GM08714 (cell line): ENCODE measurements around the gene HK1.

Source experiments
- H3K4me3 ChIP-seq: fragments of 200-500 bp; sonication (Bioruptor generic); 2 replicates; pipeline ENCODE4 v1.5.1; 2014; ENCODE audit warnings: mild to moderate bottlenecking, low read length, inconsistent platforms
- ZNF274 ChIP-seq: IDR thresholded peaks from 2 replicates; pipeline ENCODE4 v1.6.1; 2012; ENCODE audit warnings: mild to moderate bottlenecking, low read depth, low read length

The HK1 gene

GRCh38 chr10:69406816-69407580 lies 128.7 kb downstream of the HK1 start:
- H3K4me3 ChIP-seq, result no peak overlapping the region
- TF ChIP-seq ZNF274, result no peak

DNA sequence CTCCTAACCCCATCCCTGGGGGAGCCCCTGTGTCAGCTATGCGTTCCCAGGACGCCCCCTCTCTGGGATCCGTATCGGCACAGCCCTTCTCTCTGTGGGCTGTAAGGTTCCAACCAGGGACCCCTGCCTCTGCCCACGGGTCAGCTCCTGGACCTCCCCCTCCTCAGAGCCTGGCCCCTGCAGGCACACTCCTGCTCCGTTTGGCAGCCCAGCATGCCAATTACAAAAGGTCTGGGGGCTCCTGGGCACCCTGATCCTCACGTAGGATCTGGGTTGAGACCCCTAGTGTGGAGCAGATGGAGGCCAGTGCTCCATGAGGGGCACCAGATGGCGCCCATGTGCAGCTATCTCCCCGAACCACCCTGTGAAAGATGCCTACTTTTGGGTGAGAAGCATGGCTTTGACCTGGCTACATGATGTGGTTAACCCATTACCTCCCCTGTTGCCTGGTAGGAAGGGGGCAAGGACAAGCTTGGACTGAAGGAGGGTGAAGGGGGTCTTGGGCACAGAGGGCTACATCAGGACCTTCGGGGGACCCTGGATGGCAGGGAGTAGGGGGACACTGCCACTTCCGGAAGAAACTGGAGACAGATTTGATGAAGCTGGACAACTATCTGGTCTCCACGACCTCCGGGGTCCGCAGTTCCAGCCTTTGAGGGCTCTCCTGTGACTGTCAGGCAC lies 129.5 kb downstream of the HK1 start:
- H3K4me3 ChIP-seq, result no peak overlapping the region; the same call in 1 of the 2 replicates
- no peak for TF ChIP-seq ZNF274

GRCh38 chr10:69408318-69409175 lies 130.3 kb downstream of the HK1 start:
- TF ChIP-seq ZNF274, result no peak
- peak overlapping the region; percentile 9; the same call in 1 of the 2 replicates for H3K4me3 ChIP-seq

- no peak for TF ChIP-seq ZNF274
- peak overlapping the region; percentile 9; the same call in 1 of the 2 replicates for H3K4me3 ChIP-seq
Observed at GRCh38 chr10:69409176-69409495, 130.8 kb downstream of the HK1 start.

- H3K4me3 ChIP-seq, result no peak overlapping the region
- no peak for TF ChIP-seq ZNF274
Observed at GRCh38 chr10:69409968-69410367, 131.7 kb downstream of the HK1 start.

- no peak for TF ChIP-seq ZNF274
- no peak overlapping the region for H3K4me3 ChIP-seq
Observed at GRCh38 chr10:69410487-69410886, 132.2 kb downstream of the HK1 start.

DNA sequence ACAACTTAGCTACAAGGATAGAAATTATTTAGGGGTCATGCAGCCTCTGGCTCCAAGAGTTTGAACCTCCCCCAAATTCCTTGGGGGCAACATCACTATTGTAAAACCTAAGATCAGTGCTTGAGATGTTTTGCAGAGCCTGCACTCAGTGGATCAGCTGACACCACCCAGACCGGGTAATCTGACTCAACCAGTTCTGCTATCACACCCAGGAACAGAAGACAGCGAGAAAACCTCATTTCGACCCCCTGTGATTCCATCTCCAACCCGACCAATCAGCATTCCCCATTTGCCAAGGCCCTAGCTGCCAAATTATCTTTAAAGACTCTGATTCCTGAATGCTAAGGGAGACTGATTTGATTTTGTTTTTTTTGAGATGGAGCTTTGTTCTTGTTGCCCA lies 133.2 kb downstream of the HK1 start:
- TF ChIP-seq ZNF274, result no peak
- no peak overlapping the region for H3K4me3 ChIP-seq

DNA sequence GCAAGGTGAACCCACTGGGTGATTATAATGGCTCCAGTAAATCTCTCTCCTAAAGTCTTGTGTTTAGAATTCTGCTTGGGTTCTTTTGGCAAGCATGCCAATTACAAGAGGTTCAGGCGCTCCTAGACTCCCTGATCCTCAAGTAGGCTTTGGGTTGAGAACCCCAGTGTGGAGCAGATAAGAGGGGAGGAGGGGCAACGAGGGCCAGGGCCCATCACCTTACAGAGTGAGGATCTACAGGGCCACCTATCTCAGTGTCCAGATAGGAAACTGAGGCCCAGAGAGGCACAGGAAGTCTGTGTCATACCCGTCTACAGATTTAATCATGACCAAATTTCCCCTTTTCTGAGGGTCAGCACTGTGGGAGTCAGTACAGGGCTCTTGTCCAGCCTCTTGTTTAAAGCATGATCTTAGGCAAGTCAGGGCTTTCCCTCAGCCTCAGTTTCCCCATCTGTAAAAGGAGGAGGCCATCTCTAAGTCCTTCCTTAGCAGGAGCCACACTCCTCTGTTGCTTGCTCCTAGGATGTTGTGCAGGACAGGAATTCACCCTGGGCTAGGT lies 134.0 kb downstream of the HK1 start:
- no peak for TF ChIP-seq ZNF274
- H3K4me3 ChIP-seq, result no peak overlapping the region

DNA sequence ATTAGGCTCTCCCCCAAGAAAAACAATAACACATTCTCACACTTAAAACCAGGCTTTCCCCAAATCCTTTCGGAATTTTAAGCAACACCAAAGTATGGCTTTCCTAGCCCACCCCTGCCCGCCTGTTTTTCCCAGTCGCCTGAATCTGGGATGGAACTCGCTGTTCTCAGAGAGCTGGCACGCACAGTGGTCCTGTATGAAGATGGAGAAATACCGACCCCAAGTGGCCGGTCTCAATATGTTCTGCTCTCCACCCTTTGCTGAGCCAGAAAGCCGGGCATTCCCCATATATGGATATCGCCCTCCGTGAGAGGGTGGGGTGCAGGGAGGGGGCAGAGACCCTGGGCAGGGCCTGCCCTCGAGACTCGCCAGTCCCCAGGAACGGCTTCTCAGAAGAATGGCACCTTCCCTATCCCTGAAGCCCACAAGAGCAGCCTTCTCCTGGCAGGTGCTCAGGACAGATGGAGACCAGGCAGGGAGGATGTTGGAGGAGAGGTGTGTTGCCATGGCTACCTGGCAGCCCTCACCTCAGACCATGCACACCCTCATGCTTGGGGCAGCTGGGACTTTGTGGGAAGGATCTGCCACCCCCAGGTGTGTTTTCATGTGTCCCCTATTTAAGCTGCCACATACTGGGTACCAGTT lies 135.0 kb downstream of the HK1 start:
- H3K4me3 ChIP-seq, result no peak overlapping the region
- no peak for TF ChIP-seq ZNF274

- no peak for TF ChIP-seq ZNF274
- no peak overlapping the region for H3K4me3 ChIP-seq
Observed at GRCh38 chr10:69414036-69415018, 136.0 kb downstream of the HK1 start.

- TF ChIP-seq ZNF274, result no peak
- no peak overlapping the region for H3K4me3 ChIP-seq
Observed at GRCh38 chr10:69415049-69415448, 136.8 kb downstream of the HK1 start.

- TF ChIP-seq ZNF274, result no peak
- no peak overlapping the region for H3K4me3 ChIP-seq
Observed at GRCh38 chr10:69415951-69416350, 137.7 kb downstream of the HK1 start.

DNA sequence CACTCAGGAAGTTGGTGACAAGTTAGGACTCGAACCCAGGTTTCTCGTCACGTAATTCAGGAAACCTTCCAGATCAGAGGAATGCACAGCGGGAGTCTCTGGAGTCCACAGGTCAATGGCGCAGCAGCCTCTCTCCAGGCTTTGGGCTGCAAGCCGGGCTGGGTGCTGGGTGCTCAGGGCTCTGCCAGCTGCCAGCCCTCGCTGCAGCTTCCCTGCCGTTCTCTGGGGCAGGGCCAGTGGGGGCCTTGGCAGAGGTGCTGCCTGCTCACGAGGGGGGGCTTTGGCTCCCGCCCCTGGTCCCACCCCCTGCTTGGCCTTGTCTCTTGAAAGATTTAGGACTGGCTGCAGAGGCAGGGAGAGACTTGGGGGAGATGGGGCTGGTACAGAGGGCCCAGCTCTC lies 138.4 kb downstream of the HK1 start, which contains the start of gene TACR2:
Gene TACR2, minus strand, starts transcription at position 224 of the 400 bp plus-strand sequence. CDS start 595 bp downstream, outside the sequence.
- TF ChIP-seq ZNF274, result no peak
- no peak within 1 kb of the TSS for H3K4me3 ChIP-seq

GRCh38 chr10:69417542-69417941 lies 139.2 kb downstream of the HK1 start:
- no peak overlapping the region for H3K4me3 ChIP-seq
- no peak for TF ChIP-seq ZNF274
